Endothelial cell (in vitro differentiated cells): ENCODE results near the gene ADAMTSL1. TPM values are rescaled to one million over a fixed set of nuclear protein-coding genes. Genes with fewer than 3 reads are reported as not detected.

Experiments used
- DNase-seq: peaks from one replicate; pipeline ENCODE4 v3.0.0; 2021; ENCODE audit warnings: low spot score
- H3K27ac Mint-ChIP-seq: one replicate; pipeline ENCODE4 v1.8.0; 2021; ENCODE audit warnings: mixed read lengths, inconsistent platforms; ENCODE audit not compliant: unreplicated experiment
- H3K27me3 Mint-ChIP-seq: one replicate; pipeline ENCODE4 v1.8.0; 2021; ENCODE audit warnings: mild to moderate bottlenecking, moderate library complexity, mixed read lengths, inconsistent platforms; ENCODE audit not compliant: unreplicated experiment
- H3K36me3 Mint-ChIP-seq: one replicate; pipeline ENCODE4 v1.8.0; 2021; ENCODE audit warnings: mild to moderate bottlenecking, low read depth, mixed read lengths, inconsistent platforms; ENCODE audit not compliant: unreplicated experiment
- H3K4me1 Mint-ChIP-seq: one replicate; pipeline ENCODE4 v1.8.0; 2021; ENCODE audit warnings: mild to moderate bottlenecking, mixed read lengths, inconsistent platforms; ENCODE audit not compliant: unreplicated experiment
- H3K4me3 Mint-ChIP-seq: one replicate; pipeline ENCODE4 v1.8.0; 2021; ENCODE audit warnings: mild to moderate bottlenecking, mixed read lengths, inconsistent platforms; ENCODE audit not compliant: unreplicated experiment
- H3K9me3 Mint-ChIP-seq: one replicate; pipeline ENCODE4 v1.8.0; 2021; ENCODE audit warnings: mixed read lengths, inconsistent platforms; ENCODE audit not compliant: unreplicated experiment
- total RNA-seq: library from RNA; stranded (reverse); fragmentation: NEBNext Ultra II Directional; extraction: Animal tissue kit (Norgen Biotek cat#: 25700); gene quantifications from one replicate; pipeline ENCODE4 v1.2.1, GENCODE V29; 2021; ENCODE audit not compliant: unreplicated experiment
- TF ChIP-seq, protein P1 (sequence below): fragments of 200-600 bp; sonication (generic); IDR thresholded peaks from one replicate; pipeline ENCODE4 v1.5.0; 2021; ENCODE audit warnings: antibody characterized with exemption; ENCODE audit not compliant: unreplicated experiment

Gene ADAMTSL1
- total RNA-seq, 1 donor from 2014 or later: 18.2 TPM

- no peak overlapping the region for H3K4me3 Mint-ChIP-seq
- no peaks in the 10 kb centered on the region for H3K36me3 Mint-ChIP-seq
- DNase-seq: no peak
- TF ChIP-seq, protein P1, sequence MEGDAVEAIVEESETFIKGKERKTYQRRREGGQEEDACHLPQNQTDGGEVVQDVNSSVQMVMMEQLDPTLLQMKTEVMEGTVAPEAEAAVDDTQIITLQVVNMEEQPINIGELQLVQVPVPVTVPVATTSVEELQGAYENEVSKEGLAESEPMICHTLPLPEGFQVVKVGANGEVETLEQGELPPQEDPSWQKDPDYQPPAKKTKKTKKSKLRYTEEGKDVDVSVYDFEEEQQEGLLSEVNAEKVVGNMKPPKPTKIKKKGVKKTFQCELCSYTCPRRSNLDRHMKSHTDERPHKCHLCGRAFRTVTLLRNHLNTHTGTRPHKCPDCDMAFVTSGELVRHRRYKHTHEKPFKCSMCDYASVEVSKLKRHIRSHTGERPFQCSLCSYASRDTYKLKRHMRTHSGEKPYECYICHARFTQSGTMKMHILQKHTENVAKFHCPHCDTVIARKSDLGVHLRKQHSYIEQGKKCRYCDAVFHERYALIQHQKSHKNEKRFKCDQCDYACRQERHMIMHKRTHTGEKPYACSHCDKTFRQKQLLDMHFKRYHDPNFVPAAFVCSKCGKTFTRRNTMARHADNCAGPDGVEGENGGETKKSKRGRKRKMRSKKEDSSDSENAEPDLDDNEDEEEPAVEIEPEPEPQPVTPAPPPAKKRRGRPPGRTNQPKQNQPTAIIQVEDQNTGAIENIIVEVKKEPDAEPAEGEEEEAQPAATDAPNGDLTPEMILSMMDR: no peak
- H3K27ac Mint-ChIP-seq: no peak overlapping the region
- H3K4me1 Mint-ChIP-seq: peaks cover 3% of the 10 kb centered on the region
- H3K27me3 Mint-ChIP-seq: peaks cover 4% of the 10 kb centered on the region
- H3K9me3 Mint-ChIP-seq: no peaks in the 10 kb centered on the region
Measured at GRCh38 chr9:18433620-18434019, 40.3 kb upstream of the ADAMTSL1 start.

DNA sequence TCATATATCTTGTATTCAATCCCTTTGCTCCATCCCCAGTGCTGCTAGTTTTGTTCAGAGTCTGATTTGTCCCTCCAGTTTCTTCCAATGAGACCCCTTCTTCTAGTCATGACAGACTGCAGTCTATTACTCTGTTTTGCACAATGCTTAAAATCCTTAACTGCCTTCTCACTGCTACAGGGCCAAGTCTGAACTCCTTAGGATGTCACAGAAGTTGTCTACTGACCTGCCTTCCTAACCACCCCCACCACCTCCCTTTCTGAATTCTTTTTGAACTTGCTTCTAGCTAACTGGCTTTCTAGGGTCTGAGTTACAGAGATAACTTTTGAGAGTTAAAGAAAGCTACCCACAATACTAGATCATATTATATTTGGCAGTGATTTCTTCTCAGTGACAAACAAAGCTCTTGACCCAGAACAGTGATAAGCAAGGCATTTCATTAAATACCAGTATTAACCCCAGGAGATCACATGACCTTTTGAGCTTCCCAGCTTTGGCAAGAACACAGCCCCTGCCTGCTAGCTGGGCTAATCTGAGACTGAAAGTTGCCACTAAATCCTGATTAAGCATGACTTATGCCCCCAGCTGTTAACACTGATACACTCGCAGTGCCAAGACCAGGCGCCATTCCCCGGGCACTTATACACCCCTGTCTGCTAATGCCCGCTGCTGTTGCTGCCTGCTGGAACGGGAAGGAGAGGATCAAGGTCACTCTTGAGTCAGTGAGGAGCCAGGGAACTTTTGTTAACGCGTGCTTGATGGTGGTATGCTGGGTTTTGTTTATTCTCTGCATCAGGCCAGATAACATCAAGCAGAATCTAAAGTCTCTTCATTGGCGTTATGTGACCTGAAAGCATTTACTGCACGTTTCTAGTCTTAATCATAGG, 36.4 kb upstream of the ADAMTSL1 start:
- Mint-ChIP-seq H3K27me3 (peaks cover 2% of the 10 kb centered on the region), H3K4me3 (no peak overlapping the region), H3K4me1 (peaks cover 8% of the 10 kb centered on the region), H3K9me3 (no peaks in the 10 kb centered on the region), H3K36me3 (no peaks in the 10 kb centered on the region), H3K27ac (no peak overlapping the region)
- DNase-seq: no peak
- TF ChIP-seq, protein P1: no peak

GRCh38 chr9:18438300-18438925, 35.5 kb upstream of the ADAMTSL1 start:
- peak; percentile 22 for DNase-seq
- H3K27ac Mint-ChIP-seq: no peak overlapping the region
- no peaks in the 10 kb centered on the region for H3K36me3 Mint-ChIP-seq
- TF ChIP-seq, protein P1: no peak
- peaks cover 12% of the 10 kb centered on the region for H3K4me1 Mint-ChIP-seq
- no peaks in the 10 kb centered on the region for H3K9me3 Mint-ChIP-seq
- H3K4me3 Mint-ChIP-seq: peak overlapping the region; percentile 27
- H3K27me3 Mint-ChIP-seq: peaks cover 2% of the 10 kb centered on the region

DNA sequence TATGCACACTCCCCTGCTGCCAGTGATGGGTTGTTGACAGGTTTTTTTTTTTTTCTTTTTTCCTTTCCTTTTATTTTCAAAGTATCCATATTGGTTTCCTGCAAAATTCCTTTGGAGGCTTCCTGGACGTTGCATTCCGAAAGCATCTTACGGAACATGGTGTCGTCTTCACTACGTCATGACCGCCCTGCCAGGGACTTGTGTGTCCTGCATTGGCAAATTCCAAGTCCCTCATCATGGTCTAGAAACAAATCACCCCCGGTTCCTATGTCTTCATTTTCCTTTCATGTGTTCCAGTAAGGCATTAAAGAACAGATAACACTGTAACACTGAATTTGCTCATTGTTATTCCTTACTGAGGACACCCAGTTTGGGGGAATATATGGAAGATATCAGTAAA, 35.0 kb upstream of the ADAMTSL1 start:
- H3K9me3 Mint-ChIP-seq: no peaks in the 10 kb centered on the region
- H3K36me3 Mint-ChIP-seq: no peaks in the 10 kb centered on the region
- H3K27ac Mint-ChIP-seq: no peak overlapping the region
- peaks cover 2% of the 10 kb centered on the region for H3K27me3 Mint-ChIP-seq
- peak overlapping the region; percentile 27 for H3K4me3 Mint-ChIP-seq
- peaks cover 12% of the 10 kb centered on the region for H3K4me1 Mint-ChIP-seq
- TF ChIP-seq, protein P1: no peak
- DNase-seq: no peak

GRCh38 chr9:18441261-18441660, 32.7 kb upstream of the ADAMTSL1 start:
- no peak for DNase-seq
- H3K27me3 Mint-ChIP-seq: no peaks in the 10 kb centered on the region
- no peak overlapping the region for H3K4me3 Mint-ChIP-seq
- H3K4me1 Mint-ChIP-seq: peaks cover 12% of the 10 kb centered on the region
- H3K27ac Mint-ChIP-seq: no peak overlapping the region
- no peaks in the 10 kb centered on the region for H3K36me3 Mint-ChIP-seq
- TF ChIP-seq, protein P1: no peak
- no peaks in the 10 kb centered on the region for H3K9me3 Mint-ChIP-seq
